Testis (tissue), 2 donors: ENCODE measurements around the gene GNL1.

Experiments
- CTCF ChIP-seq, 3 experiments: fragments of 450-650 bp in 2 of 3; fragments of 200-600 bp in 1 of 3; sonication (generic) in 1 of 3; IDR thresholded peaks; one replicate each; pipeline ENCODE4 v1.5.1; 2016 to 2019; ENCODE audit warnings: antibody characterized with exemption in 3 of 3, mild to moderate bottlenecking in 2 of 3, moderate library complexity in 1 of 3
- POLR2A ChIP-seq: fragments of 450-650 bp; IDR thresholded peaks from one replicate; pipeline ENCODE4 v1.6.1; 2017; ENCODE audit warnings: antibody characterized with exemption, mild to moderate bottlenecking, moderate library complexity

- TF ChIP-seq CTCF (IDR thresholded peaks at IDR 0.05) (no peak), POLR2A (no peak)
Measured at GRCh38 chr6:30560930-30561329, 4.6 kb upstream of the GNL1 start.
